H1 (cell line): ENCODE measurements around the gene CAST. TPM values are rescaled to one million over a fixed set of nuclear protein-coding genes. Genes with fewer than 3 reads are reported as not detected.

Source experiments
- CTCF ChIA-PET: fragments of 300-600 bp; sonication (Branson Sonifier 250); formaldehyde crosslinking; loops from one replicate; lab custom pipeline; 2021; ENCODE audit not compliant: partially characterized antibody; lab: Charles Lee
- POLR2A ChIA-PET: fragments of 300-600 bp; sonication (Branson Sonifier 250); formaldehyde crosslinking; loops from one replicate; lab custom pipeline; 2021; ENCODE audit warnings: inconsistent platforms; ENCODE audit not compliant: partially characterized antibody; lab: Charles Lee
- DNase-seq, 2 experiments: peaks; one replicate each; pipeline versions ENCODE4 v3.0.0 to v3.0.0-alpha.2; 2010 to 2022; ENCODE audit warnings: low spot score in 2 of 2, low read depth in 1 of 2, mixed read lengths in 1 of 2
- FAIRE-seq: peaks from 2 replicates; lab custom pipeline; 2011; peaks lifted over from hg19 to GRCh38; lab: Jason Lieb, UNC
- H2AFZ ChIP-seq: 2 replicates; pipeline ENCODE4 v1.8.1; 2012; ENCODE audit warnings: low read length, inconsistent platforms
- H2AK5ac ChIP-seq: 2 replicates; pipeline ENCODE4 v1.6.1; 2013; ENCODE audit warnings: low read depth, low read length
- H2BK120ac ChIP-seq: replicated peaks from 2 replicates; pipeline ENCODE3; 2013; ENCODE audit warnings: low read depth, low read length, inconsistent platforms
- H2BK12ac ChIP-seq: 2 replicates; pipeline ENCODE4 v1.6.1; 2013; ENCODE audit warnings: low read depth, low read length
- H2BK15ac ChIP-seq: 2 replicates; pipeline ENCODE4 v1.6.1; 2013; ENCODE audit warnings: low read length
- H2BK20ac ChIP-seq: 2 replicates; pipeline ENCODE4 v1.6.1; 2013; ENCODE audit warnings: low read length
- H2BK5ac ChIP-seq: 2 replicates; pipeline ENCODE4 v1.6.1; 2013; ENCODE audit warnings: low read depth, low read length
- H3K14ac ChIP-seq: 2 replicates; pipeline ENCODE4 v1.6.1; 2013; ENCODE audit warnings: inconsistent platforms; ENCODE audit not compliant: insufficient read length
- H3K18ac ChIP-seq: 2 replicates; pipeline ENCODE4 v1.6.1; 2013; ENCODE audit warnings: low read length; ENCODE audit errors: extremely low read depth
- H3K23ac ChIP-seq: 2 replicates; pipeline ENCODE4 v1.6.1; 2013; ENCODE audit warnings: inconsistent platforms; ENCODE audit not compliant: insufficient read length
- H3K23me2 ChIP-seq: 2 replicates; pipeline ENCODE4 v1.6.1; 2013; ENCODE audit warnings: low read depth, low read length
- H3K27ac ChIP-seq: 2 replicates; pipeline ENCODE4 v1.6.1; 2011; ENCODE audit warnings: low read depth, low read length, inconsistent platforms
- H3K27me3 ChIP-seq, 4 experiments: replicated peaks in 1 of 4; 1 replicate in 1 of 4; 2 replicates in 3 of 4; pipeline versions ENCODE4 v1.6.1 to v1.8.1; 2011 to 2013; ENCODE audit warnings: low read length in 3 of 4, mild to moderate bottlenecking in 3 of 4, inconsistent platforms in 2 of 4, mixed read lengths in 2 of 4, moderate library complexity in 1 of 4; ENCODE audit not compliant: control insufficient read depth in 3 of 4, insufficient read depth in 3 of 4; ENCODE audit errors: extremely low read depth in 1 of 4
- H3K36me3 ChIP-seq, 4 experiments: 2 replicates each; pipeline versions ENCODE4 v1.6.1 to v1.8.1; 2011 to 2013; ENCODE audit warnings: mild to moderate bottlenecking in 4 of 4, low read length in 3 of 4, moderate library complexity in 2 of 4, control low read depth in 1 of 4, inconsistent platforms in 1 of 4; ENCODE audit not compliant: insufficient read depth in 4 of 4, control insufficient read depth in 2 of 4
- H3K4ac ChIP-seq: replicated peaks from 2 replicates; pipeline ENCODE3; 2013; ENCODE audit warnings: low read length, low read depth, mixed read lengths, inconsistent platforms; ENCODE audit not compliant: insufficient read length
- H3K4me1 ChIP-seq, 4 experiments: replicated peaks in 1 of 4; 1 replicate in 1 of 4; 2 replicates in 3 of 4; pipeline versions ENCODE4 v1.6.1 to v1.8.1; 2011 to 2013; ENCODE audit warnings: low read length in 3 of 4, inconsistent platforms in 2 of 4, mixed read lengths in 1 of 4; ENCODE audit not compliant: insufficient read depth in 4 of 4, control insufficient read depth in 3 of 4
- H3K4me2 ChIP-seq, 2 experiments: 2 replicates each; pipeline versions ENCODE4 v1.6.1 to v1.8.1; 2011 to 2013; ENCODE audit warnings: low read depth in 2 of 2, low read length in 2 of 2, control low read depth in 1 of 2, inconsistent platforms in 1 of 2, mild to moderate bottlenecking in 1 of 2; ENCODE audit not compliant: insufficient read depth in 1 of 2
- H3K4me3 ChIP-seq, 4 experiments: fragments of 200-600, 300-600 bp in 1 of 4; sonication (generic), shearing (Covaris generic), sonication (Bioruptor Twin) in 1 of 4; 2 replicates each; pipeline versions ENCODE4 v1.5.1 to v1.8.1; 2011 to 2016; ENCODE audit warnings: low read length in 4 of 4, low read depth in 3 of 4, control low read depth in 2 of 4, inconsistent platforms in 2 of 4, mild to moderate bottlenecking in 2 of 4, mixed read lengths in 1 of 4, moderate library complexity in 1 of 4; ENCODE audit not compliant: insufficient read depth in 2 of 4; ENCODE audit errors: extremely low read depth in 1 of 4
- H3K56ac ChIP-seq: replicated peaks from 2 replicates; pipeline ENCODE3; 2013; ENCODE audit warnings: low read depth, mild to moderate bottlenecking, mixed read lengths, low read length, inconsistent platforms; ENCODE audit not compliant: insufficient read length
- H3K79me1 ChIP-seq: 2 replicates; pipeline ENCODE4 v1.6.1; 2013; ENCODE audit warnings: low read depth, low read length, control low read depth
- H3K79me2 ChIP-seq, 2 experiments: 2 replicates each; pipeline versions ENCODE4 v1.6.1 to v1.8.1; 2012 to 2013; ENCODE audit warnings: low read length in 2 of 2, mild to moderate bottlenecking in 2 of 2, inconsistent platforms in 1 of 2; ENCODE audit not compliant: insufficient read depth in 2 of 2, control insufficient read depth in 1 of 2
- H3K9ac ChIP-seq, 4 experiments: replicated peaks in 1 of 4; 1 replicate in 1 of 4; 2 replicates in 3 of 4; pipeline versions ENCODE4 v1.6.1 to v1.8.1; 2011 to 2013; ENCODE audit warnings: low read depth in 3 of 4, low read length in 3 of 4, control low read depth in 2 of 4, mild to moderate bottlenecking in 2 of 4, moderate library complexity in 2 of 4, inconsistent platforms in 1 of 4; ENCODE audit errors: extremely low read depth in 1 of 4
- H3K9me3 ChIP-seq, 2 experiments: 2 replicates each; pipeline versions ENCODE4 v1.6.1 to v1.8.1; 2012 to 2013; ENCODE audit warnings: mild to moderate bottlenecking in 2 of 2, moderate library complexity in 2 of 2, control low read depth in 1 of 2, inconsistent platforms in 1 of 2, low read depth in 1 of 2, low read length in 1 of 2, mixed read lengths in 1 of 2; ENCODE audit not compliant: insufficient read depth in 2 of 2
- H4K20me1 ChIP-seq, 2 experiments: replicated peaks in 1 of 2; 2 replicates each; pipeline versions ENCODE3 to v1.8.1; 2011 to 2013; ENCODE audit warnings: inconsistent platforms in 2 of 2, low read length in 2 of 2, mild to moderate bottlenecking in 1 of 2; ENCODE audit not compliant: insufficient read depth in 2 of 2, control insufficient read depth in 1 of 2
- H4K5ac ChIP-seq: 2 replicates; pipeline ENCODE4 v1.6.1; 2013; ENCODE audit warnings: low read length, low read depth, mixed read lengths, inconsistent platforms; ENCODE audit not compliant: insufficient read length
- H4K8ac ChIP-seq: 2 replicates; pipeline ENCODE4 v1.8.0; 2013; ENCODE audit warnings: mild to moderate bottlenecking, moderate library complexity, low read length, inconsistent platforms; ENCODE audit not compliant: insufficient read depth; ENCODE audit errors: extremely low read depth
- H4K91ac ChIP-seq: replicated peaks from 2 replicates; pipeline ENCODE3; 2013; ENCODE audit warnings: low read length, mixed read lengths, inconsistent platforms; ENCODE audit not compliant: insufficient read length
- ASH2L ChIP-seq: fragments of 200-600, 300-600 bp; sonication (generic); IDR thresholded peaks from one replicate; pipeline ENCODE4 v1.7.1; 2017; ENCODE audit warnings: low read length
- CBX8 ChIP-seq: fragments of 300-800, 300-1000 bp; sonication (generic); IDR thresholded peaks from 2 replicates; pipeline ENCODE4 v1.7.1; 2016; ENCODE audit warnings: low read depth, low read length, borderline replicate concordance
- CHD2 ChIP-seq: IDR thresholded peaks from 2 replicates; pipeline ENCODE4 v1.6.1; 2012; ENCODE audit warnings: low read length, improper control_type of control experiment
- CREB1 ChIP-seq: IDR thresholded peaks from 2 replicates; pipeline ENCODE4 v1.6.1; 2012; ENCODE audit warnings: inconsistent platforms
- RFX5 ChIP-seq: IDR thresholded peaks from 2 replicates; pipeline ENCODE4 v1.6.1; 2011; ENCODE audit warnings: low read depth, low read length, improper control_type of control experiment, borderline replicate concordance
- WGBS, 2 experiments: shearing (Covaris generic) in 1 of 2; methylation state at CpG; one replicate each; pipeline versions ENCODE4 v1.1.6 to v1.1.7; 2013 to 2015; ENCODE audit warnings: low lambda C conversion rate in 2 of 2, mixed read lengths in 2 of 2, inconsistent platforms in 1 of 2, low coverage in 1 of 2, missing lambda C conversion rate in 1 of 2; ENCODE audit not compliant: insufficient replicate concordance in 2 of 2, insufficient coverage in 1 of 2, insufficient read length in 1 of 2; ENCODE audit errors: extremely low coverage in 1 of 2, missing lambda C conversion rate in 1 of 2; 5-methylcytosine and 5-hydroxymethylcytosine counted together
- polyA plus RNA-seq, 7 experiments: library from polyadenylated mRNA; depleted of rRNA in 3 of 7; stranded (reverse) in 5 of 7; unstranded in 2 of 7; fragments of >200 nt in 5 of 7; fragments of 200-250 nt in 2 of 7; gene quantifications; 1 replicate in 5 of 7; 2 replicates in 1 of 7; 4 replicates in 1 of 7; pipeline versions ENCODE4 v1.2.1 to v1.2.3, GENCODE V29; 2011 to 2013; ENCODE audit warnings: missing spikeins in 2 of 7, mixed read lengths in 2 of 7
- total RNA-seq: library from RNA; stranded (reverse); fragmentation: NEBNext Ultra II Directional; extraction: Animal tissue kit (Norgen Biotek cat#: 25700); gene quantifications from 2 replicates; pipeline ENCODE4 v1.2.1, GENCODE V29; 2021

Gene CAST
- total and polyA plus RNA-seq, 2 of the 8 experiments (the other 6 are each of a cell fraction or from before 2014, with no cell fraction given) = 9.0 to 48.2 TPM

DNA sequence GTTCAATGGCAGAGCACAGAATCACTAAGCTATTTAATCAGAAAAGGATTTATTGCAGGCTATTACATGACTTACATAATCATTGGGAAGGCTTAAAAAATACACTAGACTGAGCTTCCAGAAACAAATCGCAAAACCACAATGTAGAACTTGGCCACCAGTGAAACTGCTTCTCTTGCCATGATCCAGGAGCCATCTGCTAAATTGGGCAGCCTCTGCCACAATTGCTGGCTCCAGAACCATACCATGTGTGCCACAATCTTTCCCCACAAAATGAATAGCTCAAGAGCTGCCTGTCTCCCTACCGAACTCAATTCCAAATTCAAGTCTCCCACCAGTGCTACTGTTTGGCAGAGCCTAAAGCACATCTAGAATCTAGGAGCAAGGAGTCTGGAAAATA, 155.3 kb downstream of the CAST start:
- Histone ChIP-seq H2BK15ac (no peak overlapping the region), H2BK12ac (no peak overlapping the region), H4K8ac (no peak overlapping the region), H3K23me2 (no peaks in the 10 kb centered on the region), H4K20me1 (no peaks in the 10 kb centered on the region), H2BK20ac (no peak overlapping the region), H4K5ac (no peak overlapping the region), H3K4me3 (no peak overlapping the region), H3K9ac (no peak overlapping the region), H2AFZ (no peak overlapping the region), H3K18ac (no peak overlapping the region), H3K4ac (no peak overlapping the region), H2AK5ac (no peak overlapping the region), H3K79me1 (no peaks in the 10 kb centered on the region; the same call in 1 of the 2 replicates), H3K4me2 (no peak overlapping the region), H3K14ac (no peak overlapping the region), H2BK120ac (no peak overlapping the region), H3K27ac (no peak overlapping the region), H4K91ac (no peak overlapping the region), H3K9me3 (no peaks in the 10 kb centered on the region), H3K4me1 (peaks cover 0 to 10% (median 3%) of the 10 kb centered on the region in 4 experiments; a peak in 4 of 7 replicates), H3K36me3 (no peaks in the 10 kb centered on the region), H2BK5ac (no peak overlapping the region), H3K56ac (no peak overlapping the region), H3K79me2 (no peaks in the 10 kb centered on the region), H3K23ac (no peak overlapping the region), H3K27me3 (no peaks in the 10 kb centered on the region)
- no peak for FAIRE-seq
- DNase-seq = no peak
- POLR2A ChIA-PET = no interaction called here
- CTCF ChIA-PET = no interaction called here
- 90% methylated on average over 2 of the region's 2 CpGs; no CpG with 5 or more reads in 1 of the 2 experiments for WGBS, 2 experiments
- TF ChIP-seq RFX5 (no peak), CHD2 (no peak), ASH2L (no peak), CREB1 (no peak), CBX8 (no peak)
